GM23338 (cell line): ENCODE data around the gene CAPS. TPM values are rescaled to one million over a fixed set of nuclear protein-coding genes. Genes with fewer than 3 reads are reported as not detected.

ENCODE experiments used
- ATAC-seq: fragments of 200-7000 bp; cut with Tn5 transposase; 3 replicates; pipeline ENCODE4 v1.9.1; 2020
- DNase-seq: peaks from one replicate; pipeline ENCODE4 v3.0.0-alpha.2; 2015; ENCODE audit warnings: low spot score
- H2AFZ ChIP-seq: fragments of 200-600 bp; sonication (generic); 2 replicates; pipeline ENCODE4 v1.8.0; 2016; ENCODE audit warnings: antibody characterized with exemption, mild to moderate bottlenecking, moderate library complexity
- H3F3A ChIP-seq: fragments of 200-600 bp; sonication (generic); replicated peaks from 2 replicates; pipeline ENCODE4 v1.8.0; 2017; ENCODE audit warnings: antibody characterized with exemption, mixed run types, low read depth
- H3K27ac ChIP-seq: fragments of 200-600 bp; sonication (generic); 2 replicates; pipeline ENCODE4 v1.6.1; 2016; ENCODE audit warnings: low read depth
- H3K27me3 ChIP-seq: fragments of 200-600 bp; sonication (generic); 2 replicates; pipeline ENCODE4 v1.8.0; 2016; ENCODE audit warnings: mild to moderate bottlenecking, mixed run types, moderate library complexity; ENCODE audit not compliant: insufficient read depth
- H3K36me3 ChIP-seq: fragments of 200-600 bp; sonication (generic); 2 replicates; pipeline ENCODE4 v1.8.0; 2016; ENCODE audit warnings: mild to moderate bottlenecking; ENCODE audit not compliant: insufficient read depth
- H3K4me1 ChIP-seq: fragments of 200-600 bp; sonication (generic); 2 replicates; pipeline ENCODE4 v1.8.0; 2016; ENCODE audit warnings: mild to moderate bottlenecking, moderate library complexity; ENCODE audit not compliant: insufficient read depth
- H3K4me2 ChIP-seq: fragments of 200-600 bp; sonication (generic); 2 replicates; pipeline ENCODE4 v1.7.1; 2017; ENCODE audit warnings: mixed run types
- H3K4me3 ChIP-seq: fragments of 200-600 bp; sonication (generic); 2 replicates; pipeline ENCODE4 v1.6.1; 2016; ENCODE audit warnings: mixed run types
- H3K79me2 ChIP-seq: fragments of 200-600 bp; sonication (generic); replicated peaks from 2 replicates; pipeline ENCODE4 v1.8.0; 2017; ENCODE audit warnings: mild to moderate bottlenecking; ENCODE audit not compliant: insufficient read depth
- H3K9me2 ChIP-seq: fragments of 200-600 bp; sonication (generic); 2 replicates; pipeline ENCODE4 v1.8.0; 2017; ENCODE audit not compliant: insufficient read depth
- H4K20me1 ChIP-seq: fragments of 200-600 bp; sonication (generic); replicated peaks from 2 replicates; pipeline ENCODE4 v1.8.0; 2017; ENCODE audit warnings: mild to moderate bottlenecking; ENCODE audit not compliant: insufficient read depth
- H3K27ac Mint-ChIP-seq: 2 replicates; pipeline ENCODE4 v1.8.0; 2020; ENCODE audit warnings: inconsistent platforms, mild to moderate bottlenecking, moderate library complexity, mixed read lengths
- H3K27me3 Mint-ChIP-seq: 3 replicates; pipeline ENCODE4 v1.8.0; 2022; ENCODE audit warnings: low read depth, mild to moderate bottlenecking, moderate library complexity, mixed read lengths, inconsistent platforms; ENCODE audit not compliant: insufficient read depth, poor library complexity
- H3K36me3 Mint-ChIP-seq: 3 replicates; pipeline ENCODE4 v1.8.0; 2021; ENCODE audit warnings: low read depth, mild to moderate bottlenecking, inconsistent platforms, moderate library complexity, mixed read lengths
- H3K4me1 Mint-ChIP-seq: 3 replicates; pipeline ENCODE4 v1.8.0; 2020; ENCODE audit warnings: mild to moderate bottlenecking, inconsistent platforms, mixed read lengths
- H3K4me3 Mint-ChIP-seq: 3 replicates; pipeline ENCODE4 v1.8.0; 2021; ENCODE audit warnings: moderate library complexity, mild to moderate bottlenecking, inconsistent platforms, mixed read lengths
- H3K9me3 Mint-ChIP-seq: 3 replicates; pipeline ENCODE4 v1.8.0; 2020; ENCODE audit warnings: moderate library complexity, mild to moderate bottlenecking, inconsistent platforms, mixed read lengths
- CTCF ChIP-seq, 2 experiments: fragments of 200-600 bp in 1 of 2; sonication (generic) in 1 of 2; conservative IDR thresholded peaks; 2 replicates each; pipeline versions ENCODE4 v1.5.1 to v1.6.1; 2016 to 2017; ENCODE audit warnings: antibody characterized with exemption in 2 of 2, low read depth in 2 of 2, mild to moderate bottlenecking in 2 of 2, moderate library complexity in 1 of 2
- ETS1 ChIP-seq: IDR thresholded peaks from 2 replicates; pipeline ENCODE4 v1.6.1; 2016; ENCODE audit warnings: antibody characterized with exemption
- EZH2 ChIP-seq: fragments of 200-600 bp; sonication (generic); IDR thresholded peaks from one replicate; pipeline ENCODE4 v1.8.0; 2017; ENCODE audit warnings: antibody characterized with exemption, mild to moderate bottlenecking, low read depth; ENCODE audit not compliant: unreplicated experiment
- JUNB ChIP-seq: IDR thresholded peaks from one replicate; pipeline ENCODE4 v1.6.1; 2016; ENCODE audit warnings: antibody characterized with exemption; ENCODE audit not compliant: unreplicated experiment
- POLR2AphosphoS5 ChIP-seq: IDR thresholded peaks from 2 replicates; pipeline ENCODE4 v1.6.1; 2016; ENCODE audit warnings: antibody characterized with exemption, low read depth
- ZNF462 ChIP-seq: fragments of 250-450 bp; sonication (Bioruptor Pico); IDR thresholded peaks from 2 replicates; pipeline ENCODE4 v1.5.0; 2020; ENCODE audit warnings: mild to moderate bottlenecking, moderate library complexity
- polyA plus RNA-seq: library from polyadenylated mRNA; unstranded; fragments of >200 nt; fragmentation: Nextera tagmentation; extraction: Ambion mirVana; gene quantifications from 2 replicates; pipeline ENCODE4 v1.2.1, GENCODE V29; 2016
- total RNA-seq: library from RNA; depleted of rRNA; stranded (reverse); fragments of >200 nt; shearing (Covaris generic); gene quantifications from 2 replicates; pipeline ENCODE4 v1.2.3, GENCODE V29; 2014

CAPS gene
- total and polyA plus RNA-seq, 2 experiments from 2014 or later, result 1.5 to 3.2 TPM

- H3K4me1 ChIP-seq, result peaks cover 26% of the 10 kb centered on the region
- H3K4me3 Mint-ChIP-seq, result no peak overlapping the region
- ATAC-seq, result no peak
These were observed 49.8 kb downstream of the CAPS start for GRCh38 chr19:5963855-5964254.

More at GRCh38 chr19:5963855-5964254, 49.8 kb downstream of the CAPS start:
- Mint-ChIP-seq H3K27ac (peak overlapping the region; percentile 36; the same call in 1 of the 2 replicates), H3K9me3 (no peaks in the 10 kb centered on the region), H3K4me1 (peaks cover 74% of the 10 kb centered on the region), H3K36me3 (no peaks in the 10 kb centered on the region; the same call in 2 of the 3 replicates), H3K27me3 (peaks cover 16% of the 10 kb centered on the region)
- Histone ChIP-seq H3K36me3 (no peaks in the 10 kb centered on the region), H2AFZ (no peak overlapping the region), H3K9me2 (no peaks in the 10 kb centered on the region), H3K4me2 (no peak overlapping the region), H3F3A (peaks cover 6% of the 10 kb centered on the region; the same call in 1 of the 2 replicates), H3K79me2 (peaks cover 92% of the 10 kb centered on the region), H3K27me3 (no peaks in the 10 kb centered on the region), H4K20me1 (peaks cover 74% of the 10 kb centered on the region), H3K27ac (no peak overlapping the region), H3K4me3 (no peak overlapping the region)
- TF ChIP-seq ZNF462 (CRISPR knock-in tag) (no peak), EZH2 (no peak), ETS1 (no peak), CTCF (conservative IDR thresholded peaks at IDR 0.05; ENCODE audit: low read depth in 2 of 2) (no peak), JUNB (no peak), POLR2AphosphoS5 (no peak)
- no peak for DNase-seq
